DMS53 treated with DMSO at 0.1 percent for 48 hours (cell line): ENCODE data around the gene SMAD7.

ENCODE experiments used
- DNase-seq: peaks from one replicate; lab custom pipeline; 2025; ENCODE audit not compliant: unreplicated experiment; lab: John Stamatoyannopoulos, UW

SMAD7 gene

DNA sequence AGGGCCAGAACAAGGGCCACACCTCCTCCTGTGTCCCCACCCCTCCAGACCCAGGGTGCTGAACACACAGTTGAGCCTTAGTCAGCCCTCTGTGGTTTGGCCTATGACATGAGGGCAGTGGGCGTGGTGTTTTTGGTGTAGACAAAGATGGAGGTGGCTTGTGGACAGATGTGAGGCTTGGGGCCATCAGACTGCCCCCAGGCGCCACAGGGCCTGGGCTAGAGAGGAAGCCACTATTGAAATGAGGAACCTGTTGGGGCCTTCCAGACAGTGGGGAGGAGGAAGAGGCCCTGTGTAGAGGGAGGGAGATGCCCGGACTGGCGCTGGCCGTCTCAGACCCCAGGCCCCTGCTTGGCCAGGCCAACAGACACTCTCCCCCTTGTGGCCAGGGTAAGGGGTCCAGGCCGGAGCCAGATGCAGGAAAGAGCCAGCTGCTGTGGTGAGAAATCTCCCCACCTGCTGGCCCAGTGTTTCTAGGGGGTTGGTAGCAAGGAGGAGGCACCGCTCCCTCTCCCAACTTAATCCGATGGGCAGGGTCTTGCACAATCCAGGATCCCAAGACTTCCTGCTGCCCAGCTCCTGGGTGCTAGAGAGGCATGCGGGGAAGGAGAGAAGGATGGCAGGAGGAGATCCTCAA lies 53.8 kb downstream of the SMAD7 start:
- DNase-seq = no peak

- no peak for DNase-seq
These were observed 54.4 kb downstream of the SMAD7 start for GRCh38 chr18:48896326-48896874.

DNA sequence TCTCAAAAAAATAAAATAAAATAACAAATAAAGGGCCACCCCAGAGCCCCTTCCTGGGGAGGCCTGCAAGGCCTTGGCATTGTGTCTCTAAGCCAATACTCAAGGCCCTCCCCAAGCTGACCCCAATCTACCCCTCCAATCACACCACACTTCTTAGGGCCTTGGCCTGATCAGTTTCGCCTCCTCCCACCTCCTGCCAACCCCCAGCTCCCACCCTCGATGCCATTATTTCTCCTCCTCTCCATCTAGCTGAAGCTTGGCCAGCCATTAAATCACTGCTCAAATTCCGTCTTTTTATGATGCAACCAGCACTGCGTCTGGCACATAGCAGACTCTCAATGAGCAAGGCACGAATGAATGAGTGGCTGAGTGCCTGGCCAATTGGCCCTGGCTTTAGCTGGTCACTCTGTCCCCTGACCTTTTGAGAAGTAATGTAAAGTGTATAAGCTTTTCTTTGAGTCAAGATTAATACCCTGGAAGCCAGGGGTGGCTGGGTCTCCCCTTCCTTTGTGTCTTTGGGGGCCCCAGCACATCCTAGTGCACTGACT lies 55.9 kb downstream of the SMAD7 start:
- no peak for DNase-seq

DNA sequence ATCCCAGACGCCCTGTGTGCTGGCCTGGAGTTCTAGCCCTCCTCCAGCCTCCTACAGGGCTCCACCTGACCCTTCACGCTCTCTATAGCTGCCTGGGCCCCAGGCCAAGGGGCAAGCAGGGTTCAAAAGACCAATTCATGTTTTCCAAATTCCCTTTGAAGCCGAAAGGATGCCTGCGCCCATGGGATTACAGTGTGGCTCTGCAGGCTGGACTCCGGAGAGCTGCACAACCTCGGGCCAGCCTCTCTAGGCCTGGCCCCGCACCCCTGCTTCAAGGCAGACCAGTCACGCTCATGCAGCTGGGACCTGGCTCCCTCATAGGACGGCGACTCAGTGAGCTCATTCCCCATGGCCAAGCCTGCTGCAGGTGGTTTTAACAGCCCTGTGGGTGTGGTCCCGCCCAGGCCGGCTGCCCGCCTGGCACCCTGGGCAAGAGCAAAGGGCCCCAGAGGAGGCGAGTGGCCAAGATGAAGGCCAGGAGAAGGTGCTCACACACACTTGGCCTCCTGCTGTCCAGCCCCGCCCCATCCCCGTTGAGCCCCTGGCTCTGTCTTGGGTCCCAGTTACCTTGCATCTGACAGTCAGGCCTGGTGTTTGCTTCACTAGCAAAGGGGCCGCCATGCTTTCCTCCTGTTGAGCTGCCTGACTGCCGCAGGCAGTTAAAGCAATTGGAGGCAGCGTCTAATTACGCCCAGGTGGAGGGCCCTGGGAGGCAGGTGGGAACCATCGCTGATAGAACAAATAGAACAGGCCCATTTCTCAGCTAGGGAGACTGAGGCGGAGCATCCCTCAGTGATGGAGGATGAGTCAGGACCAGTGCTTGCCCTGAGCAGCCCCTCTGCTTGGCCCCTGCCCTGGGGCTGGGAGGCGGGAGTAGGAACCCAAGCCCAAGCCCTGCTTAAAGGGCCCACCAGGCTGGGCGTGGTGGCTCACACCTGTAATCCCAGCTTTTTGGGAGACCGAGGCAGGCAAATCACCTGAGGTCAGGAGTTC lies 56.9 kb downstream of the SMAD7 start:
- DNase-seq = no peak

DNA sequence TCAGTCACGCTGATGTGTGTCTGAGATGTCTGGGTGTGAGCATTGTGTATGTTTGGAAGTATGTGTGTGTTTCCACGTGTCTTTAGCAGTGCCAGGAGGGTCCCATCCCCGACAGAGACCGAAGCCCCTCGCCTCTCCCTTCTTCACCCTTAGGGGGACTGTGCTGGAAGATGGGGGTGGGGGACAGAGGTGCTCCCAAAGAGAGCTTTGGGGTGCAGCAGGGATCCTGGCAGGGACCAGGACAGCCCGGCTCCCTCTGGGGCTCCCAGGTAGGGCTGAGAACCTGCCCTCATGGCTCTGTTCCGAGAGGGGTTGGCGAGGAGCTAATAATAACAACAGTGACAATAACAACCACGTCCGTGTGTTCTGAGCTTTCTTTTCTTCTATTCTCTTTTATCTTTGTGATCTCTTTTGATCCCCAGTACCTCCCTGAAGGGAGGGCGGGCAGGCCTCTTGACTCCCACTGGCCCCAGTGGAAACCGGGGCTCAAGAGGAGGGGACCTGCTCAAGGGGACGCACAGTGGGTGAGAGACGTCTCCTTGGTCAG lies 57.6 kb downstream of the SMAD7 start:
- DNase-seq = no peak

DNA sequence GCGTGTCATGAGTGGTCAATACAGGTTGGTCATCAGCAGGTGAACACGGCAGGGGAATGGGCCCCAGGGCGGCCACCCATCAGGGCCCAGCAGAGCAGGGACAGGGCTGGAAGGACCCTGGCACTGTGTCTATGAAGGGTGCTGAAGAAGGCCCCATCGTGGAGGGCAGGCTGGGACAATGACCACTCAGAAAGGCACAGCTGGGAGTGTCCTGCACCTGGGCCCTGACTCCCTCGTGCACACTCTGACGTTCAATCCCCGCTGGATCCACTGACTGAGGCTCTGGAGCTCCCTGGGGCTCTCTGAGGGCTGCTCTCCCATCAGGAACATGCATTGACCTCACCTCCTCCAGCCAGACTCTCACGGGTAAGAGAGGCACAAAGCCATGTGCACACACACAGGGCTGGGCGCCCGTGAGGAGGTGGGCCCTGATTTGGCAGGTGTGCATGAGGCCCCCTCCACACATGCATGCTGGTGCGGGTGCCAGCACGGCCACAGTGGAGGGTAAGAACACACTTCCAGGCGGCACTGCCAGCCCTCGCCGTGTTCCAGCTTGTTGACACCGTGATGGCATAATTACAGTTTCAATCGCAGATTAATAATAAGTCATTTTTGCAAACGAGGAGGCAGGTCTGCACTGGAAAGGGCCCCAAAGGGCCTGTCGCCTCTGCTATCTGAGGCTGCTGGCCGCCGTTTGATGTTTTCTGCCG lies 58.5 kb downstream of the SMAD7 start:
- no peak for DNase-seq

DNA sequence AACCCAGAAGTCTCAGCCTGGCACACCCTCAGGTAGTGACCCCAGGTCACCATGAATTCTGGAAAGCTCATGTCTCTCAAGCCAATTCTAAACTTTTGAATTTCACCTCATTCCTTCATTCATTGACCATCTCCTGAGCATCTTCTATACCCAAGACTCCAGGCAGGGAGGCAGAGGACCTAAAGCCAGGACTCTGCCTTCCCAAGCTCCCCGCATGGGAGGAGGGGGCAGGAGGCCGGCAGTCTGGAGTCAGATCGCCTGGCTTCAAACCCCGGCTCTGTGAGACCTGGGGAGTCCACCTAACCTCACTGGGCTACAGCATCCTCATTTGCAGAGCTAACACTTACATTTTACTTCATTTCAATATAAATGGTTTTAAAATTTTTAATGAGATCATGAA lies 59.0 kb downstream of the SMAD7 start:
- no peak for DNase-seq

DNA sequence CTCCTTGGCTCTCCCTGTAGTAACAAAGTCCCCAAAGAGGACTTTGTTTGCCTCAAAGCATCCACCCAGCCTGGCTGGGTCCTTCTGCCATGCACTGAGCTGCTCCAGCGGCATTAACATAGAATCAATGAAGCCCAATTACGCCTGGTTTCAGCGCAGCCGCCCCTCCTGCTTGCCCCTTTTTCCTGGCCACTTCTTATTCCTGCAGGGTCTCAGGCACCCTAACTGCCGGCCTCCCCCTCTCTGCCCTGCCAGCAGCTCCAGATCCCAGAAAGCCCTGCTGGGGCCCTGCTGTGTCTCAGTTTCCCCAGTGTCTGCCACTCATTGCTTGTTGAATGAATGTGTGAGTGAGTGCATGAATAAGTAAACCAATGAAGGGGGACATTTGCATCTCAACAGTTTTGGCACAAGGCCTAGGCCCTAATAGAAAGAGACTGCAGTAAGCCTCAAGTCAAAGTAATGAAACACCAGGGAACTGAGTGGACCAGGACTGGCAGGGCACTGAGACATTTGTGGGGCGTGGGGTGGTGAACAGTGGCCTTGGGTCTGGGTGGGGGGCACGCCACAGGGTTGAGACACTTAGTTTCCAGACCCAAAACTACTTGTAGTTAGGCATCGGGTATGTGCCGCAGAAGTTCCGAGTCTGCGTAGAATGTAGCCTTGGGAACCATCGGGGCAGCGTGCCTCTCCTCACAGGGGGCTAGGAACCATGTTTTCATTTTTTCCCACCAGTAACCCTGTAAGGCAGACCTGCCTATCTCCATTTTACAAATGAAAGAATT lies 60.6 kb downstream of the SMAD7 start:
- no peak for DNase-seq

DNA sequence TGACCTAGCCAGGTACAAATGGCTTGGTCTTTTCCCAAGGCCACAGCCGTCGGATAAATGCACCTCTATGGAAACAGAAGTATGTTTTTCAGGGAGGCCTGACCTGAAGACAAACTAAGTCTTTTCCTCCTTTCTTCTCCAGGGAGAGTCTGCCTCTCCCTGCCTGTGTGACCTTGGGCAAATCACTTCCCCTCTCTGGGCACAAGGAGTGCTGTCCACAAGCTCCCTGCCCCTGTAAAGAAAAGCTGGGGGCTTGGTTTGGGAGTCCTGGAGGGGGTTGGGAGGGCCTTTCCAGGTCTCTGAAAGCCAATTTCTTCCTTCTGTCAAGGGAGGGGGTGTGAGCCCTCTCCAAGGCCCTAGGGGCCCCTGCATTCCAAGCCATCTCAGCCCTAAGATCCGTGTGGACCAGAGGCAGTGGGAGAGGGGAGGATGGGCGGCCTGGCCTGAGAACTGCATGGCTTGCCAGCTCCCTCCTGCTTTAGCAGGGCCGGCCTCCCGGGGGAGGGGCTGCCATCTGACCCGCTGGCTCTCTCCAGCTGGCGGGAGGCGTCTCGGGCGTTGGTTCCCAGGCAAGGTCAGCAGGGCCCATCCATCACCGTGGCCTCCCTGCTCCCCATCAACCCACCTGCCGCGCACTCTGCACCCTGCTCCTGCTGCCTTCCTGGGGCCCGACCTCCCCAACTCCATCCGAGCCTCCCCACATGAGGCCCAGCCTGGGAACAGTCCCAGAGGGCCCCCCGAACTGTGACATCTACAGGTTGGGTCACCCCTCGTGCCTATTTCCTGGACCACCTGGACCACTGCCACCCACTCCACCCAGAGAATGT lies 61.4 kb downstream of the SMAD7 start:
- no peak for DNase-seq

DNA sequence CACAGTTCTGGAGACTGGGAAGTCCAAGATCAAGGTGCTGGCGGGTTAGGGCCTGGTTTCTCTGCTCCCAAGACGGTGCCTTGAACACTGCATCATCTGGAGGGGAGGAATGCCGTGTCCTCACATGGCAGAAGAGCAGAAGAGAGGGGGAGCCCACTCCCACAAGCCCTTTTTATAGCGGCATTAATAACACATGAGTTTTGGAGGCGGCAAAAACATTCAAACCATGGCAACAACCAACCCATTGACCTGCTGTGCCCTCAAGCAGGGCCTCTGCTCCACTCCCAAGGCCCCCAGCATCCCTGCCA lies 62.0 kb downstream of the SMAD7 start:
- no peak for DNase-seq

GRCh38 chr18:48887905-48888772 lies 62.6 kb downstream of the SMAD7 start:
- no peak for DNase-seq

- DNase-seq = no peak
These were observed 63.4 kb downstream of the SMAD7 start for GRCh38 chr18:48887294-48887904.

- no peak for DNase-seq
These were observed 64.1 kb downstream of the SMAD7 start for GRCh38 chr18:48886520-48887293.

DNA sequence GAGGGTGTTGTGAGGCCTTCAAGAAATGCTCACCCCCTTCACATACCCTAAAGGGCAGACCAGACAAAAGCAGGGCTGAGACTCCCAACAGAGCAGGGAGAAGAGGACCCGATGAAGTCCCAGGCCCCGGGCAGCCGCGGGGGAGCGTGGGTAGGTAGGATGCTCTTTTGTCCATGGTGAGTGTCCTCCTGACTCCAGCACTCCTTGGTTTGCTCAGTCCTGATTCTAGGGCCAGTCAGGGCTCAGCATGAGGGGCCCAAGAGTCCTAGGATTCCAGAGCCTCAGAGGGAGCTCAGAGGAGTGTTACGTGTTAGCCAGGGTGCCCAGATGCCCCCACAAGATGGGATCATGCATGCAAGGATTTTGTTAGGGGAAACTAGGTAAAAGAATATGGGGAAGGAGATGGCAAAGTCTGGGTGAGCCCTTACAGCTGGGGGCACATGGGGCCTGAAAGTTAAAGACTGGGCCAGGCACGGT lies 64.8 kb downstream of the SMAD7 start:
- no peak for DNase-seq

DNA sequence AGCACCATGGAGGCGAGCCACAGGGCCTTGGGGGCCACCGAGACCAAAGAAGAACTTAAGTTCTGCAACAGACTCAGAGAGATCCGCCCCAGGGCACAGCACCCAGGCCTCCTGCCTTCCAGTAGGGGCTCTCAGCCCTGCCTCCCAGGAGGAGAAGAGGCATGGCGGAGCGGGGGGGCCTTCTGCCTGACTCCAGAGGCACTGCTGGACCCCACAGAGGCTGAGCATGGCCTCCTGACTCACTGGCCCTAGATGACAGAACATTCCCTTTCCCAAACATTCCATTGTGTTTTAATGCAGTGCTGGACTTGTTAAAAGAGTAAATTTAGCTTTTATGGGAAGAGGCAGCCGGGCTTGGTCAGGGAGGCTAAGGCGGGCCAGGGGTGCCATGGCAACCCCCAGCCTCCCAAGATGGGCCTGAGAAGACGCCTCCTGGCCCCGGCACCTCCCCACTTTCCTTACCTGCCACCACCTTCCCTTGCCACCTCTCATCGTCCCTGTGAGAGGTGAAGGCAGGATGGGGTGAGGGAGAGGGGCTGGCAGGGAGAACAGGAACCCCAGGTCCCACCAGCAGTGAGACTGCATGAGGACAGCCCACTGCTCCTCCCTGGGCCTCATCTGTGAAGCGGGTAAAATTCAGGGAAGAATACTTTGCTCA lies 65.4 kb downstream of the SMAD7 start:
- no peak for DNase-seq

DNA sequence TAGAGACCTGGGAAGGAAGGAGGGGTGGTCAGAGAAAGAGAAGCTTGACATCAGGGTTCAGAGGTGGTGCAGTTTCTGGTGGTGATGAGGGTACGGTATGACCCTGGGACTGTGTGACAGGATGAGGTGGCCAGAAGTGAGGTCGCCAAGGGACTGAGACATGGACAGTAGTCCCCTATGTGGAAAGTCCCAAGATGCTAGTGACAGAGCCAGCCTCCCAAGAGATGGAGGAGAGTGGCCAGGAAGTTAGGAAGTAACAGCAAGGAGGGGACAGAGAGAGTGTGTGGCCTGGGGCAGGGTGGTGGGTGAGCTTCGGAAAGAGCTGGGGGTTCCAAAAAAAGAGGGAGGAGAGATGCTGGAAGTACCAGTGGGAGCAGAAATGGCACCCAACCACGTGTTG lies 66.0 kb downstream of the SMAD7 start:
- DNase-seq = no peak

GRCh38 chr18:48884306-48884705 lies 66.5 kb downstream of the SMAD7 start:
- DNase-seq = no peak
